ENCODE measurements around the gene NUTM2F.
"Not testable (repeated sequence)": the region's sequence is repeated elsewhere in the genome, so short reads cannot be mapped to it uniquely, and the experiment has no call there.

DNA sequence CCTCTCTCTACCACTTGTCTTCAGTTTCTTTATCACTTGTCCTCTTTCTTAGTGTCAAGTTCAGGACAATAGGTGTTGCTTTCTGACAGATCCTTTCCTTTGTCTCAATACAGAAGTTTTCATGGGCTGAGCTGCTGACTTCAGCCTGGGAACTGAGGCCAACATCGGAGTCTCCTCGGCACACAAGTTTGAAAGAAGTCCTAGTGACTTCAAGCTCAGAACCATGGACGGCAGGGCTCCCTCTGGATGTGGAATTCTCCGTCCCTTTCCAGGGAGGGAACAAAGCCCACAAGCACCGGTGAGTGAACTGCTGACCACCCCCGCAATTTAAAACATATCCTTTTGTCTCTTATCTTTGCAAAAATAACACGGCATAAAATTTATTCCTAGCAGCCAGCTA is 10.3 kb upstream of the NUTM2F start:
- TF ChIP-seq POLR2AphosphoS5 (IDR thresholded peaks at IDR 0.05; ENCODE audit: insufficient read depth, low read depth, low read length); EZH2 (IDR thresholded peaks at IDR 0.05; ENCODE audit: borderline replicate concordance, low read depth, low read length, severe bottlenecking); FOS (IDR thresholded peaks at IDR 0.05; ENCODE audit: borderline replicate concordance, insufficient read depth, low read length); POLR2A (IDR thresholded peaks at IDR 0.05; ENCODE audit: low read depth, low read length); JUN (IDR thresholded peaks at IDR 0.05; ENCODE audit: borderline replicate concordance, insufficient read depth, insufficient read length, low read depth); MYC (IDR thresholded peaks at IDR 0.05; ENCODE audit: low read depth, low read length); GATA2 (IDR thresholded peaks at IDR 0.05; ENCODE audit: insufficient read depth, insufficient read length, low read depth, low read length): not testable (repeated sequence)
- TF ChIP-seq, protein P1, sequence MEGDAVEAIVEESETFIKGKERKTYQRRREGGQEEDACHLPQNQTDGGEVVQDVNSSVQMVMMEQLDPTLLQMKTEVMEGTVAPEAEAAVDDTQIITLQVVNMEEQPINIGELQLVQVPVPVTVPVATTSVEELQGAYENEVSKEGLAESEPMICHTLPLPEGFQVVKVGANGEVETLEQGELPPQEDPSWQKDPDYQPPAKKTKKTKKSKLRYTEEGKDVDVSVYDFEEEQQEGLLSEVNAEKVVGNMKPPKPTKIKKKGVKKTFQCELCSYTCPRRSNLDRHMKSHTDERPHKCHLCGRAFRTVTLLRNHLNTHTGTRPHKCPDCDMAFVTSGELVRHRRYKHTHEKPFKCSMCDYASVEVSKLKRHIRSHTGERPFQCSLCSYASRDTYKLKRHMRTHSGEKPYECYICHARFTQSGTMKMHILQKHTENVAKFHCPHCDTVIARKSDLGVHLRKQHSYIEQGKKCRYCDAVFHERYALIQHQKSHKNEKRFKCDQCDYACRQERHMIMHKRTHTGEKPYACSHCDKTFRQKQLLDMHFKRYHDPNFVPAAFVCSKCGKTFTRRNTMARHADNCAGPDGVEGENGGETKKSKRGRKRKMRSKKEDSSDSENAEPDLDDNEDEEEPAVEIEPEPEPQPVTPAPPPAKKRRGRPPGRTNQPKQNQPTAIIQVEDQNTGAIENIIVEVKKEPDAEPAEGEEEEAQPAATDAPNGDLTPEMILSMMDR (IDR thresholded peaks at IDR 0.05; ENCODE audit: extremely low read depth in 1 of 2, insufficient read depth in 1 of 2, low read depth in 1 of 2, low read length in 2 of 2), result not testable (repeated sequence)
- TF ChIP-seq, protein P2, sequence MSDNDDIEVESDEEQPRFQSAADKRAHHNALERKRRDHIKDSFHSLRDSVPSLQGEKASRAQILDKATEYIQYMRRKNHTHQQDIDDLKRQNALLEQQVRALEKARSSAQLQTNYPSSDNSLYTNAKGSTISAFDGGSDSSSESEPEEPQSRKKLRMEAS (IDR thresholded peaks at IDR 0.05; ENCODE audit: insufficient read depth, insufficient read length), result not testable (repeated sequence)
